OCI-LY7 (cell line): ENCODE data around the gene CRACDL. TPM values are rescaled to one million over a fixed set of nuclear protein-coding genes. Genes with fewer than 3 reads are reported as not detected.

Source experiments
- BruUV-seq: library from RNA; stranded (reverse); fragments of 400-500 nt; replicated peaks from 2 replicates; lab custom pipeline; 2021; lab: Mats Ljungman, UMichigan
- CTCF ChIA-PET: fragments of 300-600 bp; sonication (Branson Sonifier 250); formaldehyde crosslinking; loops from one replicate; lab custom pipeline; 2022; ENCODE audit warnings: antibody characterized with exemption; ENCODE audit not compliant: unreplicated experiment; lab: Charles Lee
- POLR2A ChIA-PET: fragments of 300-600 bp; sonication (Branson Sonifier 250); formaldehyde crosslinking; loops from one replicate; lab custom pipeline; 2022; ENCODE audit warnings: antibody characterized with exemption; lab: Charles Lee
- DNase-seq: peaks from one replicate; pipeline ENCODE4 v3.0.0-alpha.2; 2015; ENCODE audit warnings: low spot score
- H2AFZ ChIP-seq: fragments of 200-600 bp; sonication (generic), shearing (Covaris generic); 2 replicates; pipeline ENCODE4 v1.6.1; 2014; ENCODE audit warnings: mild to moderate bottlenecking, antibody characterized with exemption, low read length, moderate library complexity
- H3K27ac ChIP-seq: fragments of 200-600 bp; sonication (generic); 2 replicates; pipeline ENCODE4 v1.5.1; 2014; ENCODE audit warnings: mixed run types, low read depth, mild to moderate bottlenecking, moderate library complexity, low read length, inconsistent platforms; ENCODE audit not compliant: poor library complexity, severe bottlenecking
- H3K36me3 ChIP-seq: fragments of 200-600 bp; sonication (generic); 2 replicates; pipeline ENCODE4 v1.6.1; 2014; ENCODE audit warnings: mild to moderate bottlenecking, antibody characterized with exemption, low read length, moderate library complexity, mixed read lengths; ENCODE audit not compliant: insufficient read depth
- H3K4me1 ChIP-seq: fragments of 200-600 bp; sonication (generic); 2 replicates; pipeline ENCODE4 v1.5.1; 2014; ENCODE audit warnings: mild to moderate bottlenecking, low read length; ENCODE audit not compliant: insufficient read depth, poor library complexity, severe bottlenecking
- H3K4me2 ChIP-seq: fragments of 200-600 bp; sonication (generic); 2 replicates; pipeline ENCODE4 v1.6.1; 2014; ENCODE audit warnings: mild to moderate bottlenecking, low read length
- H3K4me3 ChIP-seq: fragments of 200-600 bp; sonication (generic); 2 replicates; pipeline ENCODE4 v1.5.1; 2014; ENCODE audit warnings: mild to moderate bottlenecking, low read depth, low read length; ENCODE audit not compliant: poor library complexity, severe bottlenecking
- H3K79me2 ChIP-seq: fragments of 200-600 bp; sonication (generic); 2 replicates; pipeline ENCODE4 v1.6.1; 2016; ENCODE audit warnings: low read depth, mild to moderate bottlenecking, low read length, moderate library complexity, mixed read lengths; ENCODE audit not compliant: insufficient read depth
- H3K9me2 ChIP-seq: fragments of 200-600 bp; sonication (generic); 2 replicates; pipeline ENCODE4 v1.6.1; 2016; ENCODE audit warnings: mild to moderate bottlenecking, low read length, mixed read lengths; ENCODE audit not compliant: insufficient read depth
- H3K9me3 ChIP-seq: fragments of 200-600 bp; sonication (generic); 2 replicates; pipeline ENCODE4 v1.6.1; 2014; ENCODE audit warnings: mild to moderate bottlenecking, mixed run types, low read length, mixed read lengths
- H4K20me1 ChIP-seq: fragments of 200-600 bp; sonication (generic); 2 replicates; pipeline ENCODE4 v1.6.1; 2014; ENCODE audit warnings: mild to moderate bottlenecking, antibody characterized with exemption, low read length, moderate library complexity, mixed read lengths; ENCODE audit not compliant: insufficient read depth
- EZH2phosphoT487 ChIP-seq: fragments of 200-600 bp; sonication (generic); IDR thresholded peaks from 2 replicates; pipeline ENCODE4 v1.6.1; 2018; ENCODE audit warnings: low read depth, borderline replicate concordance, mild to moderate bottlenecking, mixed run types, antibody characterized with exemption, low read length, moderate library complexity, mixed read lengths
- intact Hi-C: fragments of 100-400 bp; cut with micrococcal nuclease; formaldehyde crosslinking; loops from one replicate; pipeline ENCODE4 v1.10.0; 2022; ENCODE audit not compliant: unreplicated experiment
- total RNA-seq, 2 experiments: library from RNA; depleted of rRNA in 1 of 2; stranded (reverse); fragments of >200 nt in 1 of 2; shearing (Covaris generic) in 1 of 2; gene quantifications; 2 replicates each; pipeline ENCODE4 v1.2.3, GENCODE V29; 2014 to 2022
- TF ChIP-seq, protein P1 (sequence below): fragments of 200-600 bp; sonication (generic); conservative IDR thresholded peaks from 2 replicates; pipeline ENCODE4 v1.5.1; 2014; ENCODE audit warnings: mild to moderate bottlenecking, antibody characterized with exemption, low read length, moderate library complexity, mixed read lengths

Gene CRACDL
- total RNA-seq, 2 experiments from 2014 or later: 0.03 to 0.13 TPM

DNA sequence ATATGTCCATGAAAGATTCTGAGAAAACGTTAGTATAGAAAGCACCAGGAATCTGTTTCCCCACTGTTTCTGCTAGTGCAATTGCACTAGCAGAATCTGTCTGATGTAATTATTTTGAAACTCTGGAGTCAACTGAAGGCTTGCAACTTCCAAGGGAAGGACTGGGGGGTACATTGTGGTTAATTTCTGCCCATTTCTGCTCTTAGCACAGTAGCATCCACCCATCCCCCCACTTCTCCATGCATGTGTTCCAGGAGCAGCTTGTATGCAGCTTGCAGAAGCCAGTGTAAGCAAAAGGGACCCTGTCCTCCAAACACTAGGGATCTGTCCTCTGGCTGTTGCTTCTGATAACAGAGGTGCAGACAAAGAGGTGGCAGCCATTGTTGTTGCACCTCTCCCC lies 74.4 kb downstream of the CRACDL start:
- ChIA-PET CTCF (no interaction called here), POLR2A (no interaction called here)
- H3K9me3 ChIP-seq: peaks cover 20% of the 10 kb centered on the region

DNA sequence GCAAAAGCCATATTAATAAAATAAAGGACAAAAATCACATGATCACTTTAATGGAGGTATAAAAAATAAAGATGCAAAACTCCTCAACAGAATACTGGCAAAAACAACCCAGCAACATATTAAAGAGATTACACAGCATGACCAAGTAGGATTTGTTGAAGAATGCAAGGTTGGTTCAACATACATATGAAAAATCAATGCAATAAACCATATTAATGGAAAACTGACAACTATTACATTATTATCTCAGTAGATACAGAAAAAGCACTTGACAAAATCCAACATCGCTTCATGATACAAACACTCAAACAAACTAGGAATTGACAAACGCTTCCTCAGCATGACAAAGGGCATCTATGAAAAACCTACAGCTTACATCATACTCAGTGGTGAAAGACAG lies 76.7 kb downstream of the CRACDL start:
- H3K9me2 ChIP-seq: no peaks in the 10 kb centered on the region
- ChIA-PET POLR2A (no interaction called here), CTCF (no interaction called here)
- BruUV-seq: no TSS peak
- no peaks in the 10 kb centered on the region for H4K20me1 ChIP-seq
- intact Hi-C loops: loop anchor here (10.0 kb wide), 1 partner anchor 185 kb away; no protein-coding TSS in a partner anchor
- H3K36me3 ChIP-seq: no peaks in the 10 kb centered on the region
- H3K4me3 ChIP-seq: no peak overlapping the region
- DNase-seq: no peak
- H3K4me2 ChIP-seq: no peak overlapping the region
- no peak overlapping the region for H3K27ac ChIP-seq
- peaks cover 20% of the 10 kb centered on the region for H3K9me3 ChIP-seq
- no peak overlapping the region for H2AFZ ChIP-seq
- H3K79me2 ChIP-seq: no peaks in the 10 kb centered on the region
- H3K4me1 ChIP-seq: no peaks in the 10 kb centered on the region
- TF ChIP-seq, protein P1, sequence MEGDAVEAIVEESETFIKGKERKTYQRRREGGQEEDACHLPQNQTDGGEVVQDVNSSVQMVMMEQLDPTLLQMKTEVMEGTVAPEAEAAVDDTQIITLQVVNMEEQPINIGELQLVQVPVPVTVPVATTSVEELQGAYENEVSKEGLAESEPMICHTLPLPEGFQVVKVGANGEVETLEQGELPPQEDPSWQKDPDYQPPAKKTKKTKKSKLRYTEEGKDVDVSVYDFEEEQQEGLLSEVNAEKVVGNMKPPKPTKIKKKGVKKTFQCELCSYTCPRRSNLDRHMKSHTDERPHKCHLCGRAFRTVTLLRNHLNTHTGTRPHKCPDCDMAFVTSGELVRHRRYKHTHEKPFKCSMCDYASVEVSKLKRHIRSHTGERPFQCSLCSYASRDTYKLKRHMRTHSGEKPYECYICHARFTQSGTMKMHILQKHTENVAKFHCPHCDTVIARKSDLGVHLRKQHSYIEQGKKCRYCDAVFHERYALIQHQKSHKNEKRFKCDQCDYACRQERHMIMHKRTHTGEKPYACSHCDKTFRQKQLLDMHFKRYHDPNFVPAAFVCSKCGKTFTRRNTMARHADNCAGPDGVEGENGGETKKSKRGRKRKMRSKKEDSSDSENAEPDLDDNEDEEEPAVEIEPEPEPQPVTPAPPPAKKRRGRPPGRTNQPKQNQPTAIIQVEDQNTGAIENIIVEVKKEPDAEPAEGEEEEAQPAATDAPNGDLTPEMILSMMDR: no peak
- TF ChIP-seq EZH2phosphoT487: no peak

More for the DNA sequence above, 74.4 kb downstream of the CRACDL start:
- Histone ChIP-seq H3K9me2 (no peaks in the 10 kb centered on the region), H3K27ac (no peak overlapping the region), H3K36me3 (no peaks in the 10 kb centered on the region), H3K4me3 (no peak overlapping the region), H3K4me2 (no peak overlapping the region), H3K79me2 (no peaks in the 10 kb centered on the region), H2AFZ (no peak overlapping the region), H4K20me1 (no peaks in the 10 kb centered on the region), H3K4me1 (no peaks in the 10 kb centered on the region)
- DNase-seq: no peak
- TF ChIP-seq EZH2phosphoT487: no peak
- TF ChIP-seq, protein P1: no peak
- intact Hi-C loops: no loop called here
- BruUV-seq: no TSS peak

DNA sequence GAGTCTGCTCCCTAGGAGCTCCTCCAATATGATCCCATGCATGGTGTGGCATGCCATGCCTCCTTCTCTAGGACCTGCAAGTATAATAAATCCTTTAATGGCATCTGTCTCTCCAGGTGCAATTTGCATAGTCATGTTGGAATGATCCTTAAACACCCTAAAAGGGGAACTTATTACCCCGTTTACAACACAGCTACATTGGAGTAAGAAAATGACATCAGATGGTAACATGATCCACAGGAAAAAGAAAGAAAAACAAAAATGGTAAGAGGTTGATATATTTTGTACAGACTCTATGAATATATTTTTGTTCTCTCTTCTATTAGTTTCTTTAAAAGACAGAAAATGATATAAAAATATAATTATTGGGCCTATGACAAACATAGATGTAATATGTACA lies 79.0 kb downstream of the CRACDL start:
- Histone ChIP-seq H3K79me2 (no peaks in the 10 kb centered on the region), H4K20me1 (no peaks in the 10 kb centered on the region), H3K9me2 (no peaks in the 10 kb centered on the region), H3K36me3 (no peaks in the 10 kb centered on the region), H3K4me3 (no peak overlapping the region), H3K27ac (no peak overlapping the region), H2AFZ (no peak overlapping the region), H3K4me1 (no peaks in the 10 kb centered on the region), H3K9me3 (peaks cover 14% of the 10 kb centered on the region), H3K4me2 (no peak overlapping the region)
- CTCF ChIA-PET: no interaction called here
- DNase-seq: no peak
- intact Hi-C loops: loop anchor here (10.0 kb wide), 1 partner anchor 188 kb away; no protein-coding TSS in a partner anchor
- no peak for TF ChIP-seq EZH2phosphoT487
- TF ChIP-seq, protein P1: no peak
- no TSS peak for BruUV-seq
- POLR2A ChIA-PET: no interaction called here
